ENCODE measurements around the gene AKR7A2.

DNA sequence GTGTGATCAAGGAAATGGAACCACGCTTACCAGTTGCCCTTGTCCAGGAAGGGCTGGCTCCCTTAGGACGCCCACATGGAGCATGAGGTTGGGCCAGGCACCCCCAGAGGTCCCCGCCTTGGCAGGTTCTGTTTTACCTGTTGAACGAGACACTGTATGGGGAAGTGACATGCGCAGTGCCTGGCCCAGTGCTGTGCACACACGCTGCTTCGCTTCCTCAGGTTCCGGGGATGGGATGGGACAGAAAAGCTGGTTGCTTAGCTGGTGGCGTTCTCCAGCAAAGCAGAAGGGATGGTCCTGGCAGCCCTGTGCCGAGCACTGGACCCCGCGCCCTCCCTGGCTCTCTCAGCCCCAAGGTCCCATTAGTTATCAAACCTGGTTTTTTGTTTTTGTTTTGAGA lies 20.9 kb upstream of the AKR7A2 start:
- no peak for TF ChIP-seq CTCF (IDR thresholded peaks at IDR 0.05)
- no peak for TF ChIP-seq EP300 (IDR thresholded peaks at IDR 0.05)
- TF ChIP-seq POLR2A (IDR thresholded peaks at IDR 0.05; ENCODE audit: low read depth): no peak
